Uterus (tissue), 4 donors: ENCODE results near the gene IRF8. TPM values are rescaled to one million over a fixed set of nuclear protein-coding genes. Genes with fewer than 3 reads are reported as not detected.

Experiments
- DNase-seq, 2 donors: peaks; one replicate each; pipeline ENCODE4 v3.0.0-alpha.2; 2019 to 2020
- H3K27ac ChIP-seq, 2 donors: fragments of 200-600 bp; sonication (generic); 1 replicate in 1 of 2; 2 replicates in 1 of 2; pipeline ENCODE4 v1.5.1; 2016 to 2018
- H3K27me3 ChIP-seq, 2 donors: fragments of 200-600 bp; sonication (generic); one replicate each; pipeline ENCODE4 v1.5.1; 2018 to 2019; ENCODE audit warnings: control low read depth in 1 of 2
- H3K36me3 ChIP-seq, 2 donors: fragments of 200-600 bp; sonication (generic); one replicate each; pipeline ENCODE4 v1.5.1; 2019; ENCODE audit warnings: control low read depth in 1 of 2
- H3K4me1 ChIP-seq, 2 donors: fragments of 200-600 bp; sonication (generic); one replicate each; pipeline ENCODE4 v1.5.1; 2018 to 2019; ENCODE audit warnings: control low read depth in 1 of 2
- H3K4me3 ChIP-seq, 2 donors: fragments of 200-600 bp; sonication (generic); 1 replicate in 1 of 2; 2 replicates in 1 of 2; pipeline ENCODE4 v1.5.1; 2018 to 2019; ENCODE audit warnings: mild to moderate bottlenecking in 1 of 2
- H3K9me3 ChIP-seq, 2 donors: fragments of 200-600 bp; sonication (generic); one replicate each; pipeline ENCODE4 v1.5.1; 2019; ENCODE audit warnings: control low read depth in 1 of 2
- CTCF ChIP-seq, 4 experiments: fragments of 200-600 bp in 2 of 4; fragments of 450-650 bp in 2 of 4; sonication (generic) in 2 of 4; IDR thresholded peaks; one replicate each; pipeline ENCODE4 v1.5.1; 2016 to 2019; ENCODE audit warnings: antibody characterized with exemption in 4 of 4, mild to moderate bottlenecking in 2 of 4, moderate library complexity in 1 of 4
- POLR2A ChIP-seq, 2 donors: fragments of 450-650 bp; IDR thresholded peaks; one replicate each; pipeline ENCODE4 v1.6.1; 2016; ENCODE audit warnings: antibody characterized with exemption in 2 of 2, mild to moderate bottlenecking in 1 of 2, moderate library complexity in 1 of 2
- intact Hi-C: fragments of 100-400 bp; cut with DNase I; formaldehyde crosslinking; loops from one replicate; pipeline ENCODE4 v1.15.1; 2023; ENCODE audit warnings: low total_unique reads
- total RNA-seq, 4 donors: library from RNA; depleted of rRNA in 3 of 4; stranded (reverse); fragments of >200 nt in 3 of 4; gene quantifications; one replicate each; pipeline versions ENCODE4 v1.1.0 to v1.2.4, GENCODE V29; 2014 to 2023
- donor health status: DM: yes; HTN: yes; CAD: no.

Gene IRF8
- total RNA-seq, 4 donors from 2014 or later, result 3.7 to 17.3 (median 3.8) TPM; not detected in 1

GRCh38 chr16:85862476-85863383 lies 36.2 kb upstream of the IRF8 start:
- Histone ChIP-seq H3K4me3 (no peak overlapping the region), H3K4me1 (no peaks in the 10 kb centered on the region), H3K27me3 (no peaks in the 10 kb centered on the region), H3K27ac (no peak overlapping the region), H3K36me3 (no peaks in the 10 kb centered on the region), H3K9me3 (no peaks in the 10 kb centered on the region)
- intact Hi-C loops, result no loop called here
- no peak for DNase-seq
- no peak for TF ChIP-seq POLR2A (IDR thresholded peaks at IDR 0.05)

GRCh38 chr16:85863384-85863774 lies 35.6 kb upstream of the IRF8 start:
- H3K4me3 ChIP-seq, result no peak overlapping the region
- intact Hi-C loops, result no loop called here
- no peak for TF ChIP-seq POLR2A (IDR thresholded peaks at IDR 0.05)
- TF ChIP-seq CTCF (IDR thresholded peaks at IDR 0.05), result no peak
- H3K9me3 ChIP-seq, result no peaks in the 10 kb centered on the region
- H3K4me1 ChIP-seq, result no peaks in the 10 kb centered on the region
- no peak overlapping the region for H3K27ac ChIP-seq
- no peak for DNase-seq
- H3K27me3 ChIP-seq, result no peaks in the 10 kb centered on the region
- H3K36me3 ChIP-seq, result no peaks in the 10 kb centered on the region

- no peak for DNase-seq
- TF ChIP-seq POLR2A (IDR thresholded peaks at IDR 0.05) (no peak), CTCF (IDR thresholded peaks at IDR 0.05) (no peak)
- Histone ChIP-seq H3K9me3 (no peaks in the 10 kb centered on the region), H3K4me1 (no peaks in the 10 kb centered on the region), H3K36me3 (no peaks in the 10 kb centered on the region), H3K4me3 (no peak overlapping the region), H3K27ac (no peak overlapping the region), H3K27me3 (no peaks in the 10 kb centered on the region)
- intact Hi-C loops, result no loop called here
Measured at GRCh38 chr16:85864965-85865364, 34.0 kb upstream of the IRF8 start.

GRCh38 chr16:85867189-85867588 lies 31.8 kb upstream of the IRF8 start:
- Histone ChIP-seq H3K9me3 (no peaks in the 10 kb centered on the region), H3K36me3 (no peaks in the 10 kb centered on the region), H3K4me3 (no peak overlapping the region), H3K27me3 (no peaks in the 10 kb centered on the region), H3K4me1 (no peaks in the 10 kb centered on the region), H3K27ac (no peak overlapping the region)
- DNase-seq, result no peak
- intact Hi-C loops, result no loop called here
- TF ChIP-seq CTCF (IDR thresholded peaks at IDR 0.05) (no peak), POLR2A (IDR thresholded peaks at IDR 0.05) (no peak)

- no peak for DNase-seq
- Histone ChIP-seq H3K27me3 (no peaks in the 10 kb centered on the region), H3K9me3 (no peaks in the 10 kb centered on the region), H3K4me3 (no peak overlapping the region), H3K27ac (no peak overlapping the region), H3K4me1 (no peaks in the 10 kb centered on the region), H3K36me3 (no peaks in the 10 kb centered on the region)
- intact Hi-C loops, result no loop called here
- no peak for TF ChIP-seq POLR2A (IDR thresholded peaks at IDR 0.05)
- no peak for TF ChIP-seq CTCF (IDR thresholded peaks at IDR 0.05)
Measured at GRCh38 chr16:85868495-85868894, 30.5 kb upstream of the IRF8 start.
